ENCODE data around the gene DNMBP.

DNA sequence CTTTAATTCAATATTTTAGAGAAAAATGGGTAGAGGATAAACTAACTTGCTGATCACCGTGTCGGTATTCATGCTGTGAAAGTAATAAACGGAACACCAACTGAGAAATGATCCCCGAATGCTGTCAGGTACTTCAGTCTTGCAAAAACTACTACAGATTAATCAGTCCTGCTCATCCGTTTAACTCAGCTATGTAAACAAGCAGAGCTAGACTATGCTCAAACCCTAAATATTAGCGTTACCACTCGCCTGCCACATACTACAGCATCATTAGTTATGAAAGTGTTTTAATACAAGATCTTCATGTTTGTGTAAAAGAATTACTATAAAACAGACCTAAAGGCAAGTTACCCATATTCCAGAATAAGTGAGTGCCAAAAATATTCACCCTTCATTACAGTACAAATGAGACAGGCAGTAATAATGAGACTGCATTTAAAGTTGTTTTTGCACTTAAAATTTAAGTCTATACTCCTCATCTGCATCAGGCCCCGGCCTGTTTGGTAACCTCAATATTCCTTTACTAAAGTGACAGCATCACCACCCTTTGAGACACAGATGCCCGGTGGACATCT is 952 bp downstream of the DNMBP start:
- TF ChIP-seq POLR2AphosphoS5 (IDR thresholded peaks at IDR 0.05; ENCODE audit: low read depth, low read length) (no peak), POLR2A (IDR thresholded peaks at IDR 0.05; ENCODE audit: low read depth, low read length) (no peak)
